K562 (cell line): Measurements from ENCODE around the gene NRAP. TPM values are rescaled to one million over a fixed set of nuclear protein-coding genes. Genes with fewer than 3 reads are reported as not detected.

Experiments
- CGGBP1 ChIP-seq: fragments of 250-450 bp; sonication (Bioruptor Pico); IDR thresholded peaks from 2 replicates; pipeline ENCODE4 v1.9.0; 2021; ENCODE audit warnings: mild to moderate bottlenecking
- CHD2 ChIP-seq: IDR thresholded peaks from 2 replicates; pipeline ENCODE4 v1.6.1; 2011; ENCODE audit warnings: low read depth, low read length
- CTBP1 ChIP-seq: fragments of 450-650 bp; IDR thresholded peaks from 2 replicates; pipeline ENCODE4 v1.6.1; 2016; ENCODE audit warnings: borderline replicate concordance
- DNMT1 ChIP-seq: fragments of 450-650 bp; IDR thresholded peaks from 2 replicates; pipeline ENCODE4 v1.6.1; 2016; ENCODE audit warnings: antibody characterized with exemption, mild to moderate bottlenecking
- ETS1 ChIP-seq: conservative IDR thresholded peaks from 2 replicates; pipeline ENCODE4 v1.6.1; 2011; ENCODE audit warnings: low read depth, mild to moderate bottlenecking, low read length; ENCODE audit not compliant: control insufficient read depth
- ILF3 ChIP-seq: fragments of 450-650 bp; IDR thresholded peaks from 2 replicates; pipeline ENCODE4 v1.6.1; 2018; ENCODE audit warnings: antibody characterized with exemption, mild to moderate bottlenecking, moderate library complexity, borderline replicate concordance
- LARP7 ChIP-seq: fragments of 450-650 bp; IDR thresholded peaks from 2 replicates; pipeline ENCODE4 v1.6.1; 2016
- NFE2L1 ChIP-seq: fragments of 450-650 bp; IDR thresholded peaks from 2 replicates; pipeline ENCODE4 v1.6.1; 2016; ENCODE audit warnings: missing genetic modification characterization, low read depth, mild to moderate bottlenecking, missing compliant biosample characterization, moderate library complexity, borderline replicate concordance
- RBM17 ChIP-seq: fragments of 200-400 bp; formaldehyde crosslinking; IDR thresholded peaks from 2 replicates; pipeline ENCODE4 v1.6.1; 2017; ENCODE audit warnings: low read depth, mild to moderate bottlenecking, low read length, borderline replicate concordance
- RBM22 ChIP-seq: fragments of 200-400 bp; formaldehyde crosslinking; IDR thresholded peaks from 2 replicates; pipeline ENCODE4 v1.6.1; 2018; ENCODE audit warnings: low read length, low read depth; ENCODE audit not compliant: poor library complexity, severe bottlenecking
- TAF15 ChIP-seq: fragments of 200-400 bp; formaldehyde crosslinking; IDR thresholded peaks from 2 replicates; pipeline ENCODE4 v1.6.1; 2017; ENCODE audit warnings: mild to moderate bottlenecking, low read depth, low read length, moderate library complexity
- ZBTB43 ChIP-seq: sonication (generic); formaldehyde crosslinking; IDR thresholded peaks from 2 replicates; pipeline ENCODE4 v1.8.0; 2023; ENCODE audit warnings: mild to moderate bottlenecking, missing genetic modification reagents
- ZNF146 ChIP-seq: IDR thresholded peaks from one replicate; pipeline ENCODE4 v1.6.1; 2018; ENCODE audit warnings: missing compliant biosample characterization; ENCODE audit not compliant: unreplicated experiment
- ZNF57 ChIP-seq: fragments of 450-650 bp; formaldehyde crosslinking; IDR thresholded peaks from 2 replicates; pipeline ENCODE4 v1.4.0; 2020; ENCODE audit warnings: mild to moderate bottlenecking, moderate library complexity
- polyA plus RNA-seq, 8 experiments: library from polyadenylated mRNA; depleted of rRNA in 4 of 8; stranded (reverse) in 5 of 8; unstranded in 3 of 8; fragments of >200 nt; fragmentation: Nextera tagmentation in 2 of 8; fragmentation: Illumina TruSeq in 1 of 8; extraction: Ambion mirVana in 2 of 8; extraction: Trizol in 1 of 8; gene quantifications; 2 replicates each; pipeline versions ENCODE4 v1.2.1 to v1.2.3, GENCODE V29; 2011 to 2014; ENCODE audit warnings: inconsistent platforms in 1 of 8, missing spikeins in 1 of 8
- total RNA-seq, 7 experiments: library from RNA; depleted of rRNA in 6 of 7; stranded (reverse); fragments of >200 nt in 6 of 7; fragmentation: Illumina TruSeq in 2 of 7; extraction: Trizol in 2 of 7; gene quantifications; 2 replicates each; pipeline versions ENCODE4 v1.2.1 to v1.2.3, GENCODE V29; 2011 to 2021; ENCODE audit warnings: low replicate concordance in 1 of 7
- TF ChIP-seq, protein P1 (sequence below): fragments of 250-450 bp; sonication (Bioruptor Pico); IDR thresholded peaks from 2 replicates; pipeline ENCODE4 v1.4.0; 2020; ENCODE audit warnings: mild to moderate bottlenecking
- TF ChIP-seq, protein P2 (sequence below): fragments of 450-650 bp; conservative IDR thresholded peaks from 2 replicates; pipeline ENCODE4 v1.6.1; 2016; ENCODE audit warnings: missing genetic modification characterization, low read depth, mild to moderate bottlenecking, missing compliant biosample characterization, moderate library complexity
- TF ChIP-seq, protein P3 (sequence below): fragments of 250-450 bp; sonication (Bioruptor Pico); IDR thresholded peaks from 2 replicates; pipeline ENCODE4 v1.4.0; 2020; ENCODE audit warnings: borderline replicate concordance
- TF ChIP-seq, protein P4 (sequence below): fragments of 250-450 bp; sonication (Bioruptor Pico); IDR thresholded peaks from 2 replicates; pipeline ENCODE4 v1.5.0; 2020; ENCODE audit warnings: mild to moderate bottlenecking

NRAP gene
- total and polyA plus RNA-seq, 9 of the 15 experiments (the other 6 are each of a cell fraction or from before 2014, with no cell fraction given) = not detected

DNA sequence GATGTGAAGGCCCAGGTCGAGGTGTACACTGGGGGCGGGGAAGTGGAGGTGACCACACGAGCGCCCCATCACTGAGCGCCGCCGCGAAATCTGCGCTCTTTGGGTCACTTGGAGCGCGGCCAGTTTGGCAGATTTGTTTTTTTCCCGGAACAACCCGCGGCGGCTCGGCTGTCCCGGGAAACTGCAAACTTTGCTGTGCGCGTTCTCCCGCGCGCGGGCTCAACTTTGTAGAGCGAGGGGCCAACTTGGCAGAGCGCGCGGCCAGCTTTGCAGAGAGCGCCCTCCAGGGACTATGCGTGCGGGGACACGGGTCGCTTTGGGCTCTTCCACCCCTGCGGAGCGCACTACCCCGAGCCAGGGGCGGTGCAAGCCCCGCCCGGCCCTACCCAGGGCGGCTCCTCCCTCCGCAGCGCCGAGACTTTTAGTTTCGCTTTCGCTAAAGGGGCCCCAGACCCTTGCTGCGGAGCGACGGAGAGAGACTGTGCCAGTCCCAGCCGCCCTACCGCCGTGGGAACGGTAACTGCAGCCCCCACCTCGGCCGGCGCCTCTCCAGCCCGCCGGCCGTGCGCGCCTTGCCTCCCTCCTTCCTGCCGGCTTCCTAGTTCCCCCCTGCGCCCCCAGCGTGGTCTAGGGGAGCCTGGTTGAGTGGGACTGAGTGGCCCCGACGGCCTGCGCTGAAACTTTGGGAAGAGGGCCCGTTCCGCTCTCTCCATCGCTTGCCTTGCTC is 15.8 kb upstream of the NRAP start, which contains the start of gene CASP7 (continued):
- TF ChIP-seq, protein P1, sequence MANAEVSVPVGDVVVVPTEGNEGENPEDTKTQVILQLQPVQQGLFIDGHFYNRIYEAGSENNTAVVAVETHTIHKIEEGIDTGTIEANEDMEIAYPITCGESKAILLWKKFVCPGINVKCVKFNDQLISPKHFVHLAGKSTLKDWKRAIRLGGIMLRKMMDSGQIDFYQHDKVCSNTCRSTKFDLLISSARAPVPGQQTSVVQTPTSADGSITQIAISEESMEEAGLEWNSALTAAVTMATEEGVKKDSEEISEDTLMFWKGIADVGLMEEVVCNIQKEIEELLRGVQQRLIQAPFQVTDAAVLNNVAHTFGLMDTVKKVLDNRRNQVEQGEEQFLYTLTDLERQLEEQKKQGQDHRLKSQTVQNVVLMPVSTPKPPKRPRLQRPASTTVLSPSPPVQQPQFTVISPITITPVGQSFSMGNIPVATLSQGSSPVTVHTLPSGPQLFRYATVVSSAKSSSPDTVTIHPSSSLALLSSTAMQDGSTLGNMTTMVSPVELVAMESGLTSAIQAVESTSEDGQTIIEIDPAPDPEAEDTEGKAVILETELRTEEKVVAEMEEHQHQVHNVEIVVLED (CRISPR knock-in tag) = no peak
- no peak for TF ChIP-seq LARP7
- no peak for TF ChIP-seq DNMT1
- TF ChIP-seq ILF3 = no peak
- TF ChIP-seq ZNF57 (CRISPR knock-in tag) = no peak
- TF ChIP-seq NFE2L1 (tag) = no peak
- no peak for TF ChIP-seq ETS1
- TF ChIP-seq, protein P2, sequence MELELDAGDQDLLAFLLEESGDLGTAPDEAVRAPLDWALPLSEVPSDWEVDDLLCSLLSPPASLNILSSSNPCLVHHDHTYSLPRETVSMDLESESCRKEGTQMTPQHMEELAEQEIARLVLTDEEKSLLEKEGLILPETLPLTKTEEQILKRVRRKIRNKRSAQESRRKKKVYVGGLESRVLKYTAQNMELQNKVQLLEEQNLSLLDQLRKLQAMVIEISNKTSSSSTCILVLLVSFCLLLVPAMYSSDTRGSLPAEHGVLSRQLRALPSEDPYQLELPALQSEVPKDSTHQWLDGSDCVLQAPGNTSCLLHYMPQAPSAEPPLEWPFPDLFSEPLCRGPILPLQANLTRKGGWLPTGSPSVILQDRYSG (tag) = no peak
- TF ChIP-seq CGGBP1 (CRISPR knock-in tag) = no peak
- TF ChIP-seq, protein P3, sequence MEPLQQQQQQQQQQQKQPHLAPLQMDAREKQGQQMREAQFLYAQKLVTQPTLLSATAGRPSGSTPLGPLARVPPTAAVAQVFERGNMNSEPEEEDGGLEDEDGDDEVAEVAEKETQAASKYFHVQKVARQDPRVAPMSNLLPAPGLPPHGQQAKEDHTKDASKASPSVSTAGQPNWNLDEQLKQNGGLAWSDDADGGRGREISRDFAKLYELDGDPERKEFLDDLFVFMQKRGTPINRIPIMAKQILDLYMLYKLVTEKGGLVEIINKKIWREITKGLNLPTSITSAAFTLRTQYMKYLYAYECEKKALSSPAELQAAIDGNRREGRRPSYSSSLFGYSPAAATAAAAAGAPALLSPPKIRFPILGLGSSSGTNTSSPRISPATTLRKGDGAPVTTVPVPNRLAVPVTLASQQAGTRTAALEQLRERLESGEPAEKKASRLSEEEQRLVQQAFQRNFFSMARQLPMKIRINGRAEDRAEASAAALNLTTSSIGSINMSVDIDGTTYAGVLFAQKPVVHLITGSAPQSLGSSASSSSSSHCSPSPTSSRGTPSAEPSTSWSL (CRISPR knock-in tag) = no peak
- TF ChIP-seq TAF15 = no peak
- TF ChIP-seq, protein P4, sequence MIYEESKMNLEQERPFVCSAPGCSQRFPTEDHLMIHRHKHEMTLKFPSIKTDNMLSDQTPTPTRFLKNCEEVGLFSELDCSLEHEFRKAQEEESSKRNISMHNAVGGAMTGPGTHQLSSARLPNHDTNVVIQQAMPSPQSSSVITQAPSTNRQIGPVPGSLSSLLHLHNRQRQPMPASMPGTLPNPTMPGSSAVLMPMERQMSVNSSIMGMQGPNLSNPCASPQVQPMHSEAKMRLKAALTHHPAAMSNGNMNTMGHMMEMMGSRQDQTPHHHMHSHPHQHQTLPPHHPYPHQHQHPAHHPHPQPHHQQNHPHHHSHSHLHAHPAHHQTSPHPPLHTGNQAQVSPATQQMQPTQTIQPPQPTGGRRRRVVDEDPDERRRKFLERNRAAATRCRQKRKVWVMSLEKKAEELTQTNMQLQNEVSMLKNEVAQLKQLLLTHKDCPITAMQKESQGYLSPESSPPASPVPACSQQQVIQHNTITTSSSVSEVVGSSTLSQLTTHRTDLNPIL = no peak
- no peak for TF ChIP-seq ZNF146
- no peak for TF ChIP-seq RBM17
- no peak for TF ChIP-seq RBM22
- no peak for TF ChIP-seq CHD2
- no peak; the same call in 1 of the 2 replicates for TF ChIP-seq CTBP1
- no peak for TF ChIP-seq ZBTB43 (CRISPR knock-in tag)
